ENCODE measurements around the gene SORCS3. TPM values are rescaled to one million over a fixed set of nuclear protein-coding genes. Genes with fewer than 3 reads are reported as not detected.

Gene SORCS3
- total RNA-seq, 2 donors from 2014 or later, result 4.3 TPM; not detected in 1

GRCh38 chr10:104904753-104905323 lies 263.7 kb downstream of the SORCS3 start:
- intact Hi-C loops (cut with DNase I), result no loop called here
- no peaks in the 10 kb centered on the region for H3K4me1 ChIP-seq (replicated peaks)
- H3K36me3 ChIP-seq, result no peaks in the 10 kb centered on the region
- no peaks in the 10 kb centered on the region for H3K27me3 ChIP-seq (replicated peaks; ENCODE audit: insufficient read depth)
- no peak overlapping the region for H3K4me3 ChIP-seq
- no peak for DNase-seq (ENCODE audit: low spot score)
- H3K9me3 ChIP-seq, result no peaks in the 10 kb centered on the region
- 83% methylated on average over 5 of the region's 5 CpGs for WGBS
- no peak overlapping the region for H3K27ac ChIP-seq
- TF ChIP-seq POLR2AphosphoS5 (IDR thresholded peaks at IDR 0.05), result no peak
- no peak for TF ChIP-seq POLR2A (IDR thresholded peaks at IDR 0.05)
- TF ChIP-seq CTCF (IDR thresholded peaks at IDR 0.05), result no peak

- DNase-seq (ENCODE audit: low spot score), result no peak
- TF ChIP-seq CTCF (IDR thresholded peaks at IDR 0.05) (no peak), POLR2A (IDR thresholded peaks at IDR 0.05) (no peak), POLR2AphosphoS5 (IDR thresholded peaks at IDR 0.05) (no peak)
- H3K27me3 ChIP-seq (replicated peaks; ENCODE audit: insufficient read depth), result no peaks in the 10 kb centered on the region
- H3K27ac ChIP-seq, result no peak overlapping the region
- H3K4me1 ChIP-seq (replicated peaks), result no peaks in the 10 kb centered on the region
- WGBS, result 65% methylated on average over 3 of the region's 3 CpGs
- H3K9me3 ChIP-seq, result no peaks in the 10 kb centered on the region
- no peak overlapping the region for H3K4me3 ChIP-seq
- intact Hi-C loops (cut with DNase I), result no loop called here
- no peaks in the 10 kb centered on the region for H3K36me3 ChIP-seq
Observed at GRCh38 chr10:104906112-104906511, 265.0 kb downstream of the SORCS3 start.

- H3K27me3 ChIP-seq (replicated peaks; ENCODE audit: insufficient read depth), result no peaks in the 10 kb centered on the region
- H3K9me3 ChIP-seq, result no peaks in the 10 kb centered on the region
- H3K27ac ChIP-seq, result no peak overlapping the region
- no peak overlapping the region for H3K4me3 ChIP-seq
- no peaks in the 10 kb centered on the region for H3K4me1 ChIP-seq (replicated peaks)
- intact Hi-C loops (cut with DNase I), result no loop called here
- DNase-seq (ENCODE audit: low spot score), result no peak
- 85% methylated on average over 4 of the region's 4 CpGs for WGBS
- no peaks in the 10 kb centered on the region for H3K36me3 ChIP-seq
- TF ChIP-seq POLR2AphosphoS5 (IDR thresholded peaks at IDR 0.05), result no peak
- TF ChIP-seq POLR2A (IDR thresholded peaks at IDR 0.05), result no peak
- TF ChIP-seq CTCF (IDR thresholded peaks at IDR 0.05), result no peak
Observed at GRCh38 chr10:104907521-104907920, 266.4 kb downstream of the SORCS3 start.

GRCh38 chr10:104908581-104908980 lies 267.5 kb downstream of the SORCS3 start:
- 89% methylated on average over 2 of the region's 2 CpGs for WGBS
- no peak overlapping the region for H3K4me3 ChIP-seq
- no peaks in the 10 kb centered on the region for H3K27me3 ChIP-seq (replicated peaks; ENCODE audit: insufficient read depth)
- H3K9me3 ChIP-seq, result no peaks in the 10 kb centered on the region
- intact Hi-C loops (cut with DNase I), result no loop called here
- DNase-seq (ENCODE audit: low spot score), result no peak
- no peaks in the 10 kb centered on the region for H3K36me3 ChIP-seq
- no peak overlapping the region for H3K27ac ChIP-seq
- H3K4me1 ChIP-seq (replicated peaks), result no peaks in the 10 kb centered on the region
- no peak for TF ChIP-seq CTCF (IDR thresholded peaks at IDR 0.05)
- TF ChIP-seq POLR2A (IDR thresholded peaks at IDR 0.05), result no peak
- TF ChIP-seq POLR2AphosphoS5 (IDR thresholded peaks at IDR 0.05), result no peak

GRCh38 chr10:104910712-104911111 lies 269.6 kb downstream of the SORCS3 start:
- H3K27me3 ChIP-seq (replicated peaks; ENCODE audit: insufficient read depth), result no peaks in the 10 kb centered on the region
- H3K9me3 ChIP-seq, result no peaks in the 10 kb centered on the region
- no peak for TF ChIP-seq POLR2AphosphoS5 (IDR thresholded peaks at IDR 0.05)
- no peak for TF ChIP-seq POLR2A (IDR thresholded peaks at IDR 0.05)
- intact Hi-C loops (cut with DNase I), result no loop called here
- no peak overlapping the region for H3K27ac ChIP-seq
- no peaks in the 10 kb centered on the region for H3K4me1 ChIP-seq (replicated peaks)
- DNase-seq (ENCODE audit: low spot score), result no peak
- no peaks in the 10 kb centered on the region for H3K36me3 ChIP-seq
- 72% methylated on average over 3 of the region's 3 CpGs for WGBS
- no peak overlapping the region for H3K4me3 ChIP-seq
